ENCODE results near the gene GRID2IP. TPM values are rescaled to one million over a fixed set of nuclear protein-coding genes. Genes with fewer than 3 reads are reported as not detected.

Gene GRID2IP
- total RNA-seq, 1 experiment from 2014 or later = not detected

- Histone ChIP-seq H3K27me3 (replicated peaks; ENCODE audit: insufficient read depth, low read depth, low read length, poor library complexity) (no peaks in the 10 kb centered on the region), H3K9me3 (ENCODE audit: low read depth, low read length, poor library complexity, severe bottlenecking) (no peaks in the 10 kb centered on the region), H3K36me3 (ENCODE audit: insufficient read depth, low read length, poor library complexity, severe bottlenecking) (no peaks in the 10 kb centered on the region), H3K4me3 (ENCODE audit: low read depth, low read length, poor library complexity, severe bottlenecking) (no peak overlapping the region), H3K4me1 (ENCODE audit: insufficient read depth, low read length, poor library complexity, severe bottlenecking) (no peaks in the 10 kb centered on the region), H3K27ac (ENCODE audit: low read depth, low read length, poor library complexity, severe bottlenecking) (no peak overlapping the region)
- CTCF ChIA-PET = no interaction called here
- intact Hi-C loops (cut with micrococcal nuclease; ENCODE audit: unreplicated experiment) = no loop called here
- POLR2A ChIA-PET (ENCODE audit: low non-redundant PET) = no interaction called here
- TF ChIP-seq EZH2 (IDR thresholded peaks at IDR 0.05; ENCODE audit: borderline replicate concordance, low read depth, low read length, poor library complexity, severe bottlenecking) = no peak
- no peak for TF ChIP-seq CTCF (conservative IDR thresholded peaks at IDR 0.05; ENCODE audit: low read depth, low read length)
- no peak for DNase-seq (ENCODE audit: low spot score)
- no TSS peak for BruUV-seq (replicated peaks)
Observed at GRCh38 chr7:6542368-6542767, 8.9 kb downstream of the GRID2IP start.

GRCh38 chr7:6536262-6537260, 14.7 kb downstream of the GRID2IP start:
- H3K27ac ChIP-seq (ENCODE audit: low read depth, low read length, poor library complexity, severe bottlenecking) = no peak overlapping the region
- CTCF ChIA-PET = interaction anchor here (0.5 kb wide), 1 partner anchor 34 kb away, joined by 4 read pairs; no protein-coding TSS in a partner anchor
- peak overlapping the region; percentile 36 for H3K4me3 ChIP-seq (ENCODE audit: low read depth, low read length, poor library complexity, severe bottlenecking)
- H3K9me3 ChIP-seq (ENCODE audit: low read depth, low read length, poor library complexity, severe bottlenecking) = no peaks in the 10 kb centered on the region
- POLR2A ChIA-PET (ENCODE audit: low non-redundant PET) = no interaction called here
- no peak for DNase-seq (ENCODE audit: low spot score)
- H3K36me3 ChIP-seq (ENCODE audit: insufficient read depth, low read length, poor library complexity, severe bottlenecking) = no peaks in the 10 kb centered on the region
- peaks cover 5% of the 10 kb centered on the region for H3K27me3 ChIP-seq (replicated peaks; ENCODE audit: insufficient read depth, low read depth, low read length, poor library complexity)
- no TSS peak for BruUV-seq (replicated peaks)
- intact Hi-C loops (cut with micrococcal nuclease; ENCODE audit: unreplicated experiment) = no loop called here
- H3K4me1 ChIP-seq (ENCODE audit: insufficient read depth, low read length, poor library complexity, severe bottlenecking) = no peaks in the 10 kb centered on the region
- TF ChIP-seq CTCF (conservative IDR thresholded peaks at IDR 0.05; ENCODE audit: low read depth, low read length) (no peak), EZH2 (IDR thresholded peaks at IDR 0.05; ENCODE audit: borderline replicate concordance, low read depth, low read length, poor library complexity, severe bottlenecking) (no peak)

- H3K27ac ChIP-seq (ENCODE audit: low read depth, low read length, poor library complexity, severe bottlenecking) = no peak overlapping the region
- H3K4me3 ChIP-seq (ENCODE audit: low read depth, low read length, poor library complexity, severe bottlenecking) = no peak overlapping the region
- intact Hi-C loops (cut with micrococcal nuclease; ENCODE audit: unreplicated experiment) = no loop called here
- CTCF ChIA-PET = no interaction called here
- peaks cover 9% of the 10 kb centered on the region for H3K27me3 ChIP-seq (replicated peaks; ENCODE audit: insufficient read depth, low read depth, low read length, poor library complexity)
- no peaks in the 10 kb centered on the region for H3K36me3 ChIP-seq (ENCODE audit: insufficient read depth, low read length, poor library complexity, severe bottlenecking)
- no peak for TF ChIP-seq EZH2 (IDR thresholded peaks at IDR 0.05; ENCODE audit: borderline replicate concordance, low read depth, low read length, poor library complexity, severe bottlenecking)
- no peak for TF ChIP-seq CTCF (conservative IDR thresholded peaks at IDR 0.05; ENCODE audit: low read depth, low read length)
- peaks cover 4% of the 10 kb centered on the region for H3K4me1 ChIP-seq (ENCODE audit: insufficient read depth, low read length, poor library complexity, severe bottlenecking)
- POLR2A ChIA-PET (ENCODE audit: low non-redundant PET) = no interaction called here
- BruUV-seq (replicated peaks) = no TSS peak
- DNase-seq (ENCODE audit: low spot score) = no peak
- H3K9me3 ChIP-seq (ENCODE audit: low read depth, low read length, poor library complexity, severe bottlenecking) = no peaks in the 10 kb centered on the region
Observed at GRCh38 chr7:6533893-6534495, 17.3 kb downstream of the GRID2IP start.
